H1 (cell line): ENCODE data around the gene RFX2.

Experiments
- EZH2 ChIP-seq: fragments of 200-600 bp; sonication (generic); IDR thresholded peaks from 2 replicates; pipeline ENCODE4 v1.7.1; 2012; ENCODE audit warnings: low read depth, mild to moderate bottlenecking, moderate library complexity, low read length, inconsistent platforms; ENCODE audit not compliant: severe bottlenecking
- POLR2A ChIP-seq, 2 experiments: IDR thresholded peaks; 1 replicate in 1 of 2; 2 replicates in 1 of 2; pipeline ENCODE4 v1.6.1; 2011; ENCODE audit warnings: low read depth in 2 of 2, low read length in 2 of 2, mild to moderate bottlenecking in 2 of 2; ENCODE audit errors: control extremely low read depth in 1 of 2
- POLR2AphosphoS5 ChIP-seq: IDR thresholded peaks from 2 replicates; pipeline ENCODE4 v1.6.1; 2011; ENCODE audit warnings: low read depth, low read length
- SP2 ChIP-seq: IDR thresholded peaks from 2 replicates; pipeline ENCODE4 v1.6.1; 2012; ENCODE audit warnings: mild to moderate bottlenecking, low read length, inconsistent platforms
- TAF1 ChIP-seq: IDR thresholded peaks from 2 replicates; pipeline ENCODE4 v1.6.1; 2011; ENCODE audit warnings: mild to moderate bottlenecking, low read depth, low read length
- TCF12 ChIP-seq: IDR thresholded peaks from 2 replicates; pipeline ENCODE4 v1.6.1; 2011; ENCODE audit warnings: low read depth, mild to moderate bottlenecking, low read length
- TF ChIP-seq, protein P1 (sequence below), 3 experiments: IDR thresholded peaks; 1 replicate in 2 of 3; 2 replicates in 1 of 3; pipeline versions ENCODE4 v1.5.1 to v1.6.1; 2011; ENCODE audit warnings: low read length in 3 of 3, mild to moderate bottlenecking in 3 of 3, inconsistent platforms in 2 of 3, low read depth in 1 of 3, moderate library complexity in 1 of 3; ENCODE audit not compliant: insufficient read depth in 1 of 3; ENCODE audit errors: control extremely low read depth in 1 of 3

DNA sequence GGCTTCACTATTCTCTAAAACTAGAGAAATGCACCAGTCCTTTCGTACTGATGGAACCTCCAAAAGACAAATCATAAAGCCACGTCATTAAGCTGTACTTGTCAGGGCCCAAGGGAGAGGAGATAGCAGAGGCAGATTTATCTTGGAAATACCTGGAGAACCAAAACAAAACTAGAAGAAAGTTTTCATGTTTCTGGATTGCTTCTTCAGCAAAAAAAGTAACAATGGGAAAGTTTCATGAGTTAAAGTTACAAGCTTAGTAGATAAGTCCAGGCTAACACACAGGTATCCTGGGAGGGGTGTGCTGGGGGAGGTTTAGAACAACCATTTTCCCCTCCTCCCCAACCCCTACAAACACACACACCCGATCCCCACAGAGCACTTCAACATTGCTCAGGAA is 154.0 kb downstream of the RFX2 start:
- TF ChIP-seq, protein P1, sequence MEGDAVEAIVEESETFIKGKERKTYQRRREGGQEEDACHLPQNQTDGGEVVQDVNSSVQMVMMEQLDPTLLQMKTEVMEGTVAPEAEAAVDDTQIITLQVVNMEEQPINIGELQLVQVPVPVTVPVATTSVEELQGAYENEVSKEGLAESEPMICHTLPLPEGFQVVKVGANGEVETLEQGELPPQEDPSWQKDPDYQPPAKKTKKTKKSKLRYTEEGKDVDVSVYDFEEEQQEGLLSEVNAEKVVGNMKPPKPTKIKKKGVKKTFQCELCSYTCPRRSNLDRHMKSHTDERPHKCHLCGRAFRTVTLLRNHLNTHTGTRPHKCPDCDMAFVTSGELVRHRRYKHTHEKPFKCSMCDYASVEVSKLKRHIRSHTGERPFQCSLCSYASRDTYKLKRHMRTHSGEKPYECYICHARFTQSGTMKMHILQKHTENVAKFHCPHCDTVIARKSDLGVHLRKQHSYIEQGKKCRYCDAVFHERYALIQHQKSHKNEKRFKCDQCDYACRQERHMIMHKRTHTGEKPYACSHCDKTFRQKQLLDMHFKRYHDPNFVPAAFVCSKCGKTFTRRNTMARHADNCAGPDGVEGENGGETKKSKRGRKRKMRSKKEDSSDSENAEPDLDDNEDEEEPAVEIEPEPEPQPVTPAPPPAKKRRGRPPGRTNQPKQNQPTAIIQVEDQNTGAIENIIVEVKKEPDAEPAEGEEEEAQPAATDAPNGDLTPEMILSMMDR (IDR thresholded peaks at IDR 0.05; ENCODE audit: control extremely low read depth in 1 of 3, insufficient read depth in 1 of 3, low read depth in 1 of 3, low read length in 3 of 3), result no peak
- TF ChIP-seq POLR2AphosphoS5, result no peak
- no peak for TF ChIP-seq TCF12
- TF ChIP-seq EZH2, result no peak
- TF ChIP-seq SP2, result no peak
- no peak for TF ChIP-seq POLR2A (IDR thresholded peaks at IDR 0.05; ENCODE audit: control extremely low read depth in 1 of 2, low read depth in 2 of 2, low read length in 2 of 2)
- no peak for TF ChIP-seq TAF1
